Body of pancreas (tissue), 4 donors: ENCODE results near the gene OTUB1.

Source experiments
- CTCF ChIP-seq, 7 experiments: fragments of 450-650 bp in 4 of 7; fragments of 200-600 bp in 3 of 7; sonication (generic) in 3 of 7; IDR thresholded peaks; one replicate each; pipeline ENCODE4 v1.5.1; 2016 to 2019; ENCODE audit warnings: antibody characterized with exemption in 7 of 7
- POLR2A ChIP-seq, 3 donors: fragments of 450-650 bp; IDR thresholded peaks; one replicate each; pipeline ENCODE4 v1.6.1; 2016; ENCODE audit warnings: antibody characterized with exemption in 3 of 3, mild to moderate bottlenecking in 2 of 3

GRCh38 chr11:64035081-64035524 is 48.9 kb downstream of the OTUB1 start:
- TF ChIP-seq CTCF (IDR thresholded peaks at IDR 0.05) (no peak), POLR2A (IDR thresholded peaks at IDR 0.05) (no peak)
